GM21515 (cell line): ENCODE results near the gene MIB1.
"Not testable (repeated sequence)": the region's sequence is repeated elsewhere in the genome, so short reads cannot be mapped to it uniquely, and the experiment has no call there.

Experiments
- ATAC-seq: cut with Tn5 transposase; IDR thresholded peaks from one replicate; pipeline ENCODE4 v1.9.1; 2021; ENCODE audit not compliant: unreplicated experiment

MIB1 gene

GRCh38 chr18:21740538-21741311, at the start of gene MIB1:
MIB1 (plus strand) TSS chr18:21740792; CDS start chr18:21741584, 792 bp downstream.
- ATAC-seq, result peak; percentile 97

- ATAC-seq, result no peak
Observed at GRCh38 chr18:21693322-21693721, 47.3 kb upstream of the MIB1 start.

GRCh38 chr18:21700528-21701075, 40.0 kb upstream of the MIB1 start:
- no peak for ATAC-seq

- no peak for ATAC-seq
Observed at GRCh38 chr18:21701621-21702020, 39.0 kb upstream of the MIB1 start.

GRCh38 chr18:21702602-21703001, 38.0 kb upstream of the MIB1 start:
- no peak for ATAC-seq

GRCh38 chr18:21703241-21703820, 37.3 kb upstream of the MIB1 start:
- ATAC-seq, result no peak

GRCh38 chr18:21704603-21705364, 35.8 kb upstream of the MIB1 start, which contains the start of gene ABHD3:
ABHD3 (minus strand) TSS chr18:21704774; CDS start chr18:21704665, 109 bp downstream.
- ATAC-seq, result peak; percentile 88

- ATAC-seq, result no peak
Observed at GRCh38 chr18:21706386-21706865, 34.2 kb upstream of the MIB1 start.

GRCh38 chr18:21707130-21707529, 33.5 kb upstream of the MIB1 start:
- ATAC-seq, result not testable (repeated sequence)

GRCh38 chr18:21714474-21714873, 26.1 kb upstream of the MIB1 start:
- ATAC-seq, result no peak

- ATAC-seq, result no peak
Observed at GRCh38 chr18:21722687-21723086, 17.9 kb upstream of the MIB1 start.

- no peak for ATAC-seq
Observed at GRCh38 chr18:21725201-21725600, 15.4 kb upstream of the MIB1 start.

GRCh38 chr18:21727702-21728101, 12.9 kb upstream of the MIB1 start:
- no peak for ATAC-seq

- no peak for ATAC-seq
Observed at GRCh38 chr18:21733011-21733410, 7.6 kb upstream of the MIB1 start.

- ATAC-seq, result no peak
Observed at GRCh38 chr18:21735452-21736015, 5.1 kb upstream of the MIB1 start.

GRCh38 chr18:21736926-21737325, 3.7 kb upstream of the MIB1 start:
- not testable (repeated sequence) for ATAC-seq

GRCh38 chr18:21739604-21740537, 721 bp upstream of the MIB1 start:
- ATAC-seq, result peak; percentile 8

- no peak for ATAC-seq
Observed at GRCh38 chr18:21741312-21741561, 645 bp downstream of the MIB1 start.

GRCh38 chr18:21741562-21742314, 1.1 kb downstream of the MIB1 start:
- ATAC-seq, result peak; percentile 17

- no peak for ATAC-seq
Observed at GRCh38 chr18:21742315-21742687, 1.7 kb downstream of the MIB1 start.
